Stimulated activated CD4-positive, alpha-beta T cell treated with anti-CD3 and anti-CD28 coated beads, TNF-alpha, amount 100 ng/mL, for 1 hour (primary cell): ENCODE measurements around the gene SPTB.

Experiments used
- DNase-seq, 3 donors: peaks; one replicate each; pipeline ENCODE4 v3.0.0-alpha.2; 2020; ENCODE audit warnings: low read depth in 3 of 3, low spot score in 1 of 3

The SPTB gene

DNA sequence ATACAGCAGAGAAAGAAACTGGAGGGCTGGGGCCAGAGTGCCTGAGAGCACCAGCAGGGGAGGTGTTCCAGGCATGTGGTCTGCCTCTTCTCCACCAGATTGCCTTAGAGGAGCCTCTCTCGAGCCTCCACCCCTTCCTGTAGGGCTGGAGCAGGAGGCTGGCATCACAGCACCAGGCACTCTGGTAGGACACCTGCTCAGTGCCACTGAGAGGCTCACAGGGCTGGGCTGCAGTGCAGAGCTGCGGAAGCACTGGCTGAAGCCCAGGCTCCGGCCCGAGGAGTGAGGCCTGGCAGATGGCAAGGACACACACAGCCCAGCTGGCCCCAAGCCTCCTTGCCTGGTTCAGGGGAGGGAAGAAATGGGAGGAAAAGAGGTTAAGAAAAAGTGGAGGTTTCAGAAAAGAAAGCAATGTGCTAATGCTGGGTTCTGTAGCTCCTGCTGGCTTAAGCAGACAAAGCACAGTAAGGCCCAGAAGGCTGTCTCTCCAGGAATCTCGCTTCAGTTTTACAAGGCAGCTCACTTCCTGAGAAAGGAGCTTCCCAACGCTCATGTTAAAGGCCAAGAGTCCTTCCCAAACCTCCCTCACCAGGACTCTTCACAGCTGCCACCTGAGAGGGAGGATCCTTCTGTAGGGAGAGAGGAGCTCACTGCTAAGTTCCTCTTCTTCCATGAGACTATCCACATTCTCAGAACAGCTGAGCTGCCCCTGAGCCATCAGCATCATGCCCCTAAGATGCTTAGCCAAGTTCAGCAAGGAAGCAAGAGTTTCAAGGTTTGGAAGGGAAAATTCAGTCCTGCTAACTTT lies 23.8 kb downstream of the SPTB start:
- DNase-seq, result no peak

DNA sequence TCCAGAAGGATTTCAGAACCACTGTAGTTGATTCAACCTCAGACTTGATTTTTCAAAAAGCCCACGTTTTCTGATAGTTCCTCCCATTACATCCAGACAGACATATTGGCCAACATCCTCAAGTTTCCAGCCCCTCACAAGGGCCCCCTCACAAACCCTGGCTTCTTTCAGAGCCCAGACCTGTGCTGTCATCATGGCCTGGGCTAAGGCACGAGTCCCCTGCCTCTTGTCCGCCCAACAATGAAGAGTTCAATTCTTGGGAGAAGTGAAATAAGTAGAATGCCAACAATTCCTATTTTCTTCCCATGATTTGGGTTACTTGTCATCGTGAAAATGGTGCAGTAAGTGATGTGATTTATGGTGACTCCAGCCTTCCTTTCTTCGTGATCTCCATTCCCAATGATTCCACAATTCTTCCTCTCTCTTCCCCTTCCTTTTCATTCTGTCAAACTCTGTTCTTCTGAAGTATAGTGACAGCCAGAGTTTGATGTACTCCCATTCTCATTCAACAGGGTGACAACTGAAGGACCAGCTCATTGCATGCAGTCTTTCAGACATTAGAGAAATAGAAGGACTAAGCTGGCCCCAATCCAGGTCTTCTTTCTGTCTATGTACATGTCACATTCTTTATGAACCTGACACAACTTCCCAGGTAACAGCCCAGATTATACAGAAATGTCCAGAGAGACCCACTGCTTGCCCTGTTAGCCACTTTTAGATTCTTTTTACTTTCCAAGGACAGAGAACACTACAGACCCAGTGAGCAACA lies 29.2 kb downstream of the SPTB start:
- no peak for DNase-seq

DNA sequence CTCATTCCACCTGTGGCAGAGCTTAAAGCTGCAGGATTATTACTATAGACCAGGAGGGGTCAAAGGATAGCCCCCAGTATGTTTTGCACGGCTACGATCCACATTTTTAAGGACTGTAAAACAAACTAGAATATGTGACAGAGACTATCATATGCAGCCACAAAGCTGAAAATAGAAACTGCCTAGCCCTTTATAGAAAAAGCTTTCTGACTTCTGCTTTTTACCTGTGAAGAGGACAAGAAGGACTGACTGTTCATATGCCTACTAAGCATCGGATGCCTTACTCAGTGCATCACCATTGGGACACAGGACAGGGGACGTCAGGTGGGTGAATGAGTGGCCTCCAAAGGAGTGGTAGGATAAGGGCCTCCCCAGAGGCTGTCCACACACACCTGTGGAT lies 29.8 kb downstream of the SPTB start:
- no peak for DNase-seq

DNA sequence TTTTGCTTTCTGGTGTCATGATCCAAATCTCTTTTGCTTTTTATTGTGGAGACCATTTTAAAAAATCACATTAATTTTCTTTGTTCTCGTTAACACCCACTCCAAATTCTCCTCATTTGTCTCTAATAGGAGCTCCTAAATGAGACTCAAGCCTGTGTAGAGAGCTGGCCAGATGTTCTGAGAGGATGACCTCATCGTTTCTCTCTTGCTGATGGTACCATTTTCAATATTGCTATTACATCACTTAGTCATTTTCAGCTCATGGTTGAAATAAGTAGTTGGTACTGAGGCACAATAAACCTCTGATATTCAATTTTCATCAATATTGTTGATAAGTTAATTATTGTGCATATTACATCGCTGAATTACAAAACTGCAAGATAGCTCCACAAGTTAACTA lies 31.5 kb downstream of the SPTB start:
- DNase-seq, result no peak

DNA sequence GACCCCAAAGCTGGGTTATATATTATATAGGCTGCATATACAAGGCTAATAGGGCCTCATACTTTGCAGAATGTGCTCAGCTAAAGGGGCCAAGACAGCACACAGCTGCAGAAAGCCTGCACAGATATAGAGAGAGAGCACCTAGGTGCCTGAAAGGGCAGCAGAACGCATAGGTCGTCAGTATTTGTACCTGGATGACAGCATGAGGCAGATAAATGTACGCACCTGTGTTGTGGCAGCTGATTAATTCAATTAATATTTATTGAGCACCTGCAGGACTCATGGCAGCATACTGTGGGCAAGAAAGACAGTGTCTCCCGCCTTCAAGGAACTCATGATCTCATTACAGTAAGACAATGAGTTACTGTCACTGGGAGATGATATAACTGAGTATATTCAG lies 33.4 kb downstream of the SPTB start:
- DNase-seq, result no peak

DNA sequence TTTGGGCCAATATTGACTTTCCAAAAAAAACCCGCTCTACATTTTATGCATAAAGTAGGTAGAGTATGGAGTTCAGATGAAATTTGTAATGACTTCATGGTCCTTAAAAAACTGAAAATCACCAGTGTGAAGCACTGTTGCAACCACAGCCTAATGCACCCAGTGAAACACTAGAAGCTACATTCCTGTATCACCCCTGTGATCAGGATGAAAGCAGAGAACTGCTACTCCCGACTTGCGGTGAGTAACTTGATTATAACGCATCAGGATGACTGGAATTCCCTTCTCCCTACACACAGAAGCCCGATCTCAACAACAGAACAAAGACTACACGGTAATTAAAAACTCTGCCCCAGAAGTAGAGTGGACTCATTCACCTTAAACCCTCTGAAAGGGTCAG lies 33.8 kb downstream of the SPTB start:
- DNase-seq, result no peak

DNA sequence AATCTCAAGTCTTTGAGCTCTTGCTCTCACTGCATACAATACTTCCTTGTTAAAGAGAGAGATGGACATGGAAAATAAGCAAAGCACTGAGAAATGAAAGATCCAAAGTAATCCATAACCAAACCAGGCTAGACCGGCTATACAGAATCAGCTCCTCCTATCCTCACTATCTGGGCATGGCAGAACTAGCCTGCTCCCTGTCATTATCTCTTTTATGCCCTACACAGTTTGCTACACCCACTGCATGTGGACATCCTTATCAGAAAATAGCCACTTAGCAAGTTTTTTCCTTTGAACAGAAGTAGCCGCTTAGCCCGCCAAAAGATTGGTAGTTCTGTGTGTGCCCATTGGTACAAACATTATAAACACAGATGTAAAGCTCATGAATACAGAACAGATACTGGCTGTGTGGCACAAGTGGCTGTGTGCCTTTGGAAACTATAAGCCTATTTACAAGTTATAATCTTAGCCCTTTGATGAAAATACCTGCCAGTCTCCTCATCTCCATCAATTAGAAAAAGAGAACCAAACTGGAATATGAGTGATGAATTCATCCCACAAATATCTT lies 34.7 kb downstream of the SPTB start:
- no peak for DNase-seq

DNA sequence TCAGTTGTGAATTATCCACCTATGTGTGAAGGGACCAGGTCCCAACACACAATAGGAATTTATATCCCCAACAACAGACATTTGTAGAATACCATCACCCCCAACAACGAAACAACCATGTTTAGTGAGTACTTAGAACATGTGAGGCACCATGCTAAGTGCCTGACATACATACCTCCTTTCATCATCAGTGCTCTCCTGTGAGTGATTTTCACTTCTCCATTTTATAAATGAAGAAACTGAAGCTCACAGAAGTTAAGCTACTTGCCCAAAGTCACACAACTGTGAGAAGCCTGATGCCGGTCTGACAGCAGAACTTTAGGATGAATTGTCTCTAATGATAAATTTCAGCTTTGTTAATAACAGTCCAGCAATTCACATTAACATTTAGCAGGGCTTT lies 35.4 kb downstream of the SPTB start:
- DNase-seq, result no peak

DNA sequence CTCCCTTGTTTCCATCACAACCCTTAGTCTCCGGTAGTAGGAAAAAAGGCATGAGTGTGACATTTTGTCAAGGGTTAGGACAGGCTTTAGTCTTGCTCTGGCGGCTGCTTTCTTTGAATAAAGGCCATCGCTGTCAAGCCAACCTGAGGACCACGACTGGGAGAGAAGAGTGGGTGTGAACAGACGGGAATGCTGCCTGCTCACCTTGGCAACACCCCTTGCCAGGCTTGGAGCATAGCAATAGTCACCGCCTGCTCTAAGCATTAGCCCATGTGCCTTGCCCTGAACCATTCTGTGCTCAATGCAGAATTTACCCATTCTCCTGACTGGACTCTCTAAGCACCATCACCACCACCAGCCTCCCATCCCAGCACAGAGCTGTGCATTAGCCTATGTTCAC lies 36.2 kb downstream of the SPTB start:
- no peak for DNase-seq

DNA sequence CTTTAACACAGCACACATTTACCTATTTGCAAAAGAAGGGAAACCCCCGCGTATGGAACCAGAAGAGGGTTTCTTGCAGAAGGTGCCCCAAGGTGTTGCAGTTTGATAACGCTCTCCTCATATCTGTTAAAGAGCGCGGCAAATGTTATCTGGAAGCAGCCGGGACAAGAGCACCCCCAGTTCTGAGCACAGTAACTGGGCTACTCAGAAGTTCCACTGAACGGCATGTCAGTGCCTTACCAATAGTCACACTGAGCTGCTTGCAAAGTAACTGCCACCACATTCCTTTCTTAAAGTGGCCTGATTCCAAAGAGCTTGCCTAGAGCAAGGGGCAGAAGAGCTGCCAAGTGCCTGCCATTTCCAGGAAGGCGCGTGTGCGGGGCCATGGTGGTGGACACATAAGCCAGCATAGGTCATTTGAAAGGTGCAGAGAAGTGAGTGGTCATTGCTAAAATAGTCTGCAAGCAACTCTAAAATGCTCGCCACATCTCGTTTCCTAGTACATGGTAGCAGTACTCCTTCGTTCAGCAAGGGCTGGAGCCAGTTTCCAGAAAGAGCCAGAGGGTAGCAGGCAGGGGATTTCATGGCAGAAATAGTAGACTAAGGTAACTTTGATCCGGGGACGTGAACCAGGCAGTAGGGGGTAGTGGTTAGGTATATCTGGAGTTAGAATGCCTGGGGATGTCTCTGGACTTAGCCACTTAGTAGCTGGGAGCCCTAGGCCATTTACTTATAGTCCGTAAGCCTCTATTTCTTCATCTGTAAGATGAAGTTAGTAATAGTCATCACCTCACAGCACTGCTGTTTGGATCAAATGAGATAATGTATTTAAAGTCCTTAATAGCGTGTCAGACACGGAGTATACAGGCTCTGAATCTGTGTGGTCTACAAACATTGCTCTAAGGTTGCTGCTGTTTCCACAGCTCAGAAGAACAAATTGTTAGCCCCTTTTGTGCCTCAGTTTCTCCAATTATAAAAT lies 37.6 kb downstream of the SPTB start:
- no peak for DNase-seq

DNA sequence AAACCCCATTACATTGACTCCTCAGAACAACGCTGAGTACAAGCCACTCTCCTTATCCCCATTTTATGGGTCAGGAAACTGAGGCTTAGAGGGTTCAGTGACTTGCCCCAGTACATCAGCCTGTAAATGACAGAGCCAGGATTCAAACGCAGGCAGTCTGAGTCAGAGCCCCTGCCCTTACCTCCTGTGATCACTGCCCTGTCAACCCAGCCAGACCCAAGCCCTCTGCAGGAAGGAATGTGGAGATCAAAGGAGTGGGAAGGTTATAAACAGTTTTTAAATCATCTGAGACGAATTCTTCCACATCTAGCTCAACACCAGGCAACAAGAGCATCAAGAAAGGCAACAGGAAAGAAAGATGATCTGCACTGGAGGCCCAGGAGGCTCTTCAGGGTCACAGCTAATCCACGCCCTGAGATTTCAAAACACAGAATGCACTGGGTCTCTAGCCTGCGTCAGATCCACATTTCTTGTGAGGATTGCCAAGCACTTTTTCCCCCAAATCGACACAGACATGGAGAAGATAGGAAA lies 38.5 kb downstream of the SPTB start:
- DNase-seq, result no peak

DNA sequence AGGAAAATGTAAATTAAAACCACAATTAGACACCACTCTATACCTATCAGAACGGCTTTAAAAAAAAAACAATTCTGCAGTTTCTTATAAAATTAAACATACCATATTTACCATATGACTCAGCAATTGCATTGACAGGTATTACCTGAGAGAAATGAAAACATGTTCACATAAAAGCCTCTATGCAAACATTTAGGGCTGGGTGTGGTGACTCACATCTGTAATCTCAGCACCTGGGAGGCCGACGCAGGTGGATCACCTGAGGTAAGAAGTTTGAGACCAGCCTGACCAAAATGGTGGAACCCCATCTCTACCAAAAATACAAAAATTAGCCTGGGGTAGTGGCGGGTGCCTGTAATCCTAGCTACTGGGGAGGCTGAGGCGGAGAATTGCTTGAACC lies 41.1 kb downstream of the SPTB start:
- no peak for DNase-seq

DNA sequence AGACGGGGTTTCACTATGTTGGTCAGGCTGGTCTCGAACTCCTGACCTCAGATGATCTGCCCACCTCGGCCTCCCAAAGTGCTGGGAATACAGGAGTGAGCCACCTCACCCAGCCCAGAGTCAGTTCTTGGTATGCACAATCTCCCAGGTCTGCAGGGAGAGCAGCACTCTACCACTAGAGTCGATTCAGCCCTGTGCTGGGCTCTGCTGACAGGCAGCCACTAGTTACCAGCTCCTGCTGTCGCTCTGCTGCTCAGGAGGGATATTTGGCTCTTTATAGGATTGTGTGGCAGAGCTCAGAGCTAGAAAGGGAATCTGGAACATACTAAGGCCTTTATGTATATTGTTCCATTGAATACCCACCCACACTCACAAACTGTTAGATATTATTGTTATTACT lies 44.3 kb downstream of the SPTB start:
- DNase-seq, result no peak

DNA sequence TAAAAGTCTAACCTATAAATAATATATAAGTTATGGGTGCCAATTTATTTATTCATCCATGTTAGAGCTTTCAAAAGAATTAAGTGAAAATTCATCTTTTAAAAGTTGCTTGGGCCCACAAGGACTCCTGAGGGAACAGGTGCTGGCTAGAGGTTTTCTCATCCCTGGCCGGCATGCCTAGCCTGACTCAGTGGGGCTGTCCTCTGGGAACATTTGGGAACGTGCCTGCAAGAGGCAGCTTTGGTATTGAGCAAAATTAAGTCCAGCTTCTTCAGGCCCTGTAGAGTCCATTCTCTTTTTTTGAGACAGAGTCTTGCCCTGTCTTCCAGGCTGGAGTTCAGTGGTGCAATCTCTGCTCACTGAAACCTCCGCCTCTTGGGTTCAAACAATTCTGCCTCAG lies 44.7 kb downstream of the SPTB start:
- no peak for DNase-seq

DNA sequence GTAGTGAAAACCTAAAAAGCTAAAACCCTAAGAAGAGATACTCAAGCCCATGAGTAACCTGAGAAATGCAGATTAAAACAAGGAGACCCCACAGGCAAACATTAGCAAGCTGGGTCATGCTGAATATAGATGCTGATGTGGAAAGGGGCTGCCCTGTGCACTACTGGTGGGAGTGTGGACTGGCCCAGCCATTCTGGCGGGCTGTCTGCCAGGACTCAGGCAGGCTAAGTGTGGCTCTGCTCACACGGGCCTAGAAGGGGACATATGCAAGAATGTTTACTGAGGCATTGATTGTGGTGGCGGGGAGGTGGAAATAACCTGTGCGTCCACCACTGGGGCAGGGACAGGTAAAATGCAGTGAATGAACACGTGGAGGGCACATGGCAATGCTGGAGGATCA lies 48.3 kb downstream of the SPTB start:
- DNase-seq, result no peak

DNA sequence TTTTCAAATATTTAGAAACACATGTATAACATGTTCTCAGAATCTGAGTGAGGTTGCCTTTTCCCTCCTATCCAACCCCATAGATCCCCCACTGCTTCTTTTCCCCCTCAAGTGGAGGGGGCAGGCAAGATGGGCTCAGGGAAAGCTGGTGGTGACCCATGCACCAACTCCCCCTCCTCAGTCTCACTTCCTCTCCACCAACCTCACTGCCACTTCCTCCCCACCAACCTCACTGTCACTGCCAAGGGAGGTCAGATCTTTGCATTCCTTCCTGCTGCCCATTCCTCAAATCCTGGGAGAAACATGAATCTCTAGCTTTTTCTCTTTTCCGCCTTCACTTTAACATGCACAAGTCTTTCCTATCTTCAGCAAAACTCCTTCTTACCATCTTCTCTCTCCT lies 48.7 kb downstream of the SPTB start:
- no peak for DNase-seq

DNA sequence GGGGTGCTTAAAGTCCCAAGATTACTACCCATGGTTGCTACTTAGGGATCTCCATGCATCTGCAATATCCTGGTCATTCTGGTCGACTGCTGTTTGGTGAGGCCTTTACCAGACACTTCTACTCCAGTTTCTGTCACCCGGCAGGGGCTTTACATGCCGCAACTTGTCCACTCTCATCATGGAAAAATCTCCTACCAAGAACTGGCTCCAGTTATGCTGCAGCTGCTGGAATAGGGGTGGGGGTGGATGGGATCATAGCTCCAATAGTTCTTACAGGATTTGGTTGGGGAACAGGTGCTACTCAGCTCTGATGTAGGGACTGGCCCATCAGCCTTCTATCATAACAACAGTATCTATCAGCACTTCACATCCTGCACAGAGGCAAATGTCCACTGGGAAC lies 51.6 kb downstream of the SPTB start:
- DNase-seq, result no peak

DNA sequence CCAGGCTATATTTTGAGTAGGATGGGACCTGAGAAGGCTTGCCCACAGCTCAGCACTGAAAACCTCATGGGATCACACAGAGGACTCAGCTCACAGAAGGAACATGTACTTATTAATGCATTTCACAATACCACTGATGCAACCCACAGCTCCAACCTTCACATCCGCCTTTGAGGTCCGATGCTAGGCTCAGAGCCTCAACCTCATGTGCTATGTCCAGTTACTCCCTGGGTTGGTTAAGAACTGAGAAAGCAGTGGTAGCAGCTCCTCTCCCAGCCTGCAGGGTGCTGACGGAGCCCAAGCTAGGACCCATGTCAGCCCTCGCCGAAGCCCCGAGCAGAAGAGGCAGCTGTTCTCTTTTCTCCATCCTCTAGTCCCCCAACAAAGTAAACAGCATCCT lies 52.9 kb downstream of the SPTB start:
- DNase-seq, result no peak

DNA sequence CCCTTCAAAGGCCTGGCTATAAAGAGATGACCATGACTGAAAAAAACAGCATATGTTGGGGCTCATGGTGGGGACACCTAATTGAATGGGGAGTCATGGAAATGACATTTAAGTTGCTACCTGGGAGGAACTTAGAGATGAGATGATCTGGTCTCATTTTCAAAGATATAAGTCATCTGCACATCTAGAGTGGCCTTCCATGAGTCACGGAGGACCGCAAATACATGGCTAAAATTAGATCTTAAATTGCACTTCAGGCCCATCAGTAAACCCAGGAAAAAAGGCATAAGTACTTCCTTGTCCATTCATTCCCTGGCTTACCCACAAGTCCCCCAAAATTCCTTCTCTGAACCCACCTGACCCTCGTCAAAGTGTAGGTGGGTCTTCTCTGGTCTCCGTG lies 53.4 kb downstream of the SPTB start:
- DNase-seq, result no peak

DNA sequence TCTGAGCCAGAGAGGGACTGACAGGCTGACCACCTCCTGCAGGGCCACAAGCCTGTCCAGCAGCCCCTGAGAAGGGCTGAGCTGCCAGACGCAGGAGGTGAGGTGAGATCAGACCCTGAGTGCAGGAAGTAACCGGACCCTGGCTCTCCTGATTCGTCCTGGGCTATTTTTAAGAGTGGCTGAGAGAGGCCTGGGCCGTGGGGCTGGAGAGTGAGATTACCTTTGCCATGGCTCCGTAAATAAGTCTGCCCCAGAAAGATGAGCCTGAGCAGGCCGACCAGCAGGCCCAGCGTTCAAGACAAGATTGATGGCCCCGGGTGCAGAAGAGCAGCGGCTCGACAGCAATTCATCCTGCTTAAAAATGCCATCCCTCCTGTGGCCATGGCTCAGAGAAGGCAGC lies 54.2 kb downstream of the SPTB start:
- DNase-seq, result no peak

DNA sequence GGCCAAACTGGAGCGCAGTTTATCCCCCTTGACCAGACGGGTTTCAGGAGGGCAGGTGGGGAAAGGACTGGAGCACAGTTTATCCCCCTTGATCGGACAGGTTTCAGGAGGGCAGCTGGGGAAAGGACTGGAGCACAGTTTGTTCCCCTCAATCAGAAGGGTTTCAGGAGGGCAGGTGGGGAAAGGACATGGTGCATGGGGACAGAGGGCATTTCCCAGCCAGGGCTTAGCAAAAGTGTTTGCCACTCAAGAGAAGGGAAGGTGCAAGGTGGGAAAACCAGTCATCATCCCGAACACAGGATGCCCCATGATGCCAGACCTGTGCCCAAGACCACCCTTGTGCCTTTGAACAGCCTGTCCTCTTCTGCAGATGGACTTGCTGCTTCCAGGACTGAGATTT lies 54.7 kb downstream of the SPTB start:
- DNase-seq, result no peak
